Measurements from ENCODE around the gene KRTAP16-1. TPM values are rescaled to one million over a fixed set of nuclear protein-coding genes. Genes with fewer than 3 reads are reported as not detected.
"Not testable (repeated sequence)": the region's sequence is repeated elsewhere in the genome, so short reads cannot be mapped to it uniquely, and the experiment has no call there.

The KRTAP16-1 gene
- total RNA-seq, 1 donor from 2014 or later, result not detected

GRCh38 chr17:41347869-41348760, 39.0 kb upstream of the KRTAP16-1 start:
- Histone ChIP-seq H3K9me3 (no peaks in the 10 kb centered on the region), H3K27me3 (ENCODE audit: low read depth) (peaks cover 3% of the 10 kb centered on the region), H3K27ac (no peak overlapping the region), H3K4me1 (no peaks in the 10 kb centered on the region), H3K4me3 (no peak overlapping the region), H3K36me3 (no peaks in the 10 kb centered on the region)
- ATAC-seq (no peak), DNase-seq (no peak)
- intact Hi-C loops (cut with DNase I), result no loop called here
- no peak for TF ChIP-seq CTCF (IDR thresholded peaks at IDR 0.05)

GRCh38 chr17:41346421-41346820, 37.3 kb upstream of the KRTAP16-1 start:
- H3K27me3 ChIP-seq (ENCODE audit: low read depth); H3K4me3 ChIP-seq; ATAC-seq; intact Hi-C loops (cut with DNase I); H3K36me3 ChIP-seq; H3K4me1 ChIP-seq; H3K9me3 ChIP-seq; DNase-seq; H3K27ac ChIP-seq: not testable (repeated sequence)

- ATAC-seq (no peak), DNase-seq (no peak)
- intact Hi-C loops (cut with DNase I), result no loop called here
- TF ChIP-seq CTCF (IDR thresholded peaks at IDR 0.05), result no peak
- H3K9me3 ChIP-seq, result no peaks in the 10 kb centered on the region
- H3K4me1 ChIP-seq, result no peaks in the 10 kb centered on the region
- no peak overlapping the region for H3K4me3 ChIP-seq
- H3K27ac ChIP-seq, result no peak overlapping the region
- no peaks in the 10 kb centered on the region for H3K36me3 ChIP-seq
- H3K27me3 ChIP-seq (ENCODE audit: low read depth), result no peaks in the 10 kb centered on the region
Observed at GRCh38 chr17:41345992-41346391, 36.9 kb upstream of the KRTAP16-1 start.

- Histone ChIP-seq H3K4me3 (no peak overlapping the region), H3K9me3 (no peaks in the 10 kb centered on the region), H3K4me1 (peaks cover 25% of the 10 kb centered on the region), H3K27me3 (ENCODE audit: low read depth) (no peaks in the 10 kb centered on the region), H3K36me3 (no peaks in the 10 kb centered on the region), H3K27ac (no peak overlapping the region)
- intact Hi-C loops (cut with DNase I), result no loop called here
- no peak for ATAC-seq
- TF ChIP-seq CTCF (IDR thresholded peaks at IDR 0.05), result no peak
- no peak for DNase-seq
Observed at GRCh38 chr17:41343029-41343428, 33.9 kb upstream of the KRTAP16-1 start.

- DNase-seq, result no peak
- H3K27me3 ChIP-seq (ENCODE audit: low read depth), result no peaks in the 10 kb centered on the region
Observed at GRCh38 chr17:41340934-41341861, 32.1 kb upstream of the KRTAP16-1 start.

More at GRCh38 chr17:41340934-41341861, 32.1 kb upstream of the KRTAP16-1 start:
- intact Hi-C loops (cut with DNase I), result no loop called here
- Histone ChIP-seq H3K27ac (no peak overlapping the region), H3K9me3 (no peaks in the 10 kb centered on the region), H3K36me3 (no peaks in the 10 kb centered on the region), H3K4me3 (no peak overlapping the region), H3K4me1 (peaks cover 25% of the 10 kb centered on the region)
- no peak for ATAC-seq
- no peak for TF ChIP-seq CTCF (IDR thresholded peaks at IDR 0.05)
